Sigmoid colon (tissue), 4 donors: ENCODE measurements around the gene SPDYA.
"Not testable (repeated sequence)": the region's sequence is repeated elsewhere in the genome, so short reads cannot be mapped to it uniquely, and the experiment has no call there.

Experiments
- EP300 ChIP-seq, 4 donors: sonication (generic); formaldehyde crosslinking; IDR thresholded peaks; one replicate each; pipeline ENCODE4 v1.6.1; 2017; ENCODE audit warnings: antibody characterized with exemption in 4 of 4
- POLR2A ChIP-seq, 2 donors: fragments of 450-650 bp; IDR thresholded peaks; one replicate each; pipeline ENCODE4 v1.6.1; 2016; ENCODE audit warnings: antibody characterized with exemption in 2 of 2, mild to moderate bottlenecking in 2 of 2, moderate library complexity in 2 of 2
- TF ChIP-seq, protein P1 (sequence below), 4 experiments: fragments of 450-650 bp in 3 of 4; fragments of 200-600 bp in 1 of 4; IDR thresholded peaks; one replicate each; pipeline ENCODE4 v1.5.1; 2016 to 2019; ENCODE audit warnings: antibody characterized with exemption in 4 of 4, mild to moderate bottlenecking in 3 of 4, moderate library complexity in 2 of 4

DNA sequence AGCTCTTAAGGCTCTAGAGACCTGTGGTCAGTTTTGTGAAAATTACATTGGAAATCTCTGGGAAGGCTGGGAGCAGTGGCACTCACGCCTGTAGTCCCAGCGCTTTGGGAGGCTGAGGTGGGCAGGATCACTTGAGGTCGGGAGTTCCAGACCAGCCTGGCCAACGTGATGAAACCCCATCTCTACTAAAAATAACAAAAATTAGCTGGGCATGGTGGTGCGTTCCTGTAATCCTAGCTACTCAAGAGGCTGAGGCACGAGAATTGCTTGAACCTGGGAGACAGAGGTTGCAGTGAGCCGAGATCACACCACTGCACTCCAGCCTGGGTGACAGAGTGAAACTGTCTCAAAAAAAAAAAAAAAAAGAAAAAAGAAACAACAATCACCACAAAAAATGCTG lies 26.1 kb upstream of the SPDYA start:
- TF ChIP-seq, protein P1, sequence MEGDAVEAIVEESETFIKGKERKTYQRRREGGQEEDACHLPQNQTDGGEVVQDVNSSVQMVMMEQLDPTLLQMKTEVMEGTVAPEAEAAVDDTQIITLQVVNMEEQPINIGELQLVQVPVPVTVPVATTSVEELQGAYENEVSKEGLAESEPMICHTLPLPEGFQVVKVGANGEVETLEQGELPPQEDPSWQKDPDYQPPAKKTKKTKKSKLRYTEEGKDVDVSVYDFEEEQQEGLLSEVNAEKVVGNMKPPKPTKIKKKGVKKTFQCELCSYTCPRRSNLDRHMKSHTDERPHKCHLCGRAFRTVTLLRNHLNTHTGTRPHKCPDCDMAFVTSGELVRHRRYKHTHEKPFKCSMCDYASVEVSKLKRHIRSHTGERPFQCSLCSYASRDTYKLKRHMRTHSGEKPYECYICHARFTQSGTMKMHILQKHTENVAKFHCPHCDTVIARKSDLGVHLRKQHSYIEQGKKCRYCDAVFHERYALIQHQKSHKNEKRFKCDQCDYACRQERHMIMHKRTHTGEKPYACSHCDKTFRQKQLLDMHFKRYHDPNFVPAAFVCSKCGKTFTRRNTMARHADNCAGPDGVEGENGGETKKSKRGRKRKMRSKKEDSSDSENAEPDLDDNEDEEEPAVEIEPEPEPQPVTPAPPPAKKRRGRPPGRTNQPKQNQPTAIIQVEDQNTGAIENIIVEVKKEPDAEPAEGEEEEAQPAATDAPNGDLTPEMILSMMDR (IDR thresholded peaks at IDR 0.05), result not testable (repeated sequence)
- TF ChIP-seq POLR2A, EP300 (IDR thresholded peaks at IDR 0.05): not testable (repeated sequence)
